HepG2 (cell line): Measurements from ENCODE around the gene SNAI3. TPM values are rescaled to one million over a fixed set of nuclear protein-coding genes. Genes with fewer than 3 reads are reported as not detected.

Experiments
- ARNT2 ChIP-seq: sonication (generic); formaldehyde crosslinking; IDR thresholded peaks from 2 replicates; pipeline ENCODE4 v1.8.0; 2022; ENCODE audit warnings: mild to moderate bottlenecking, low read depth, missing genetic modification reagents, moderate library complexity
- ATF5 ChIP-seq: sonication (generic); formaldehyde crosslinking; IDR thresholded peaks from 2 replicates; pipeline ENCODE4 v1.4.0; 2020; ENCODE audit warnings: mild to moderate bottlenecking, low read depth, missing genetic modification reagents
- CREB1 ChIP-seq, 2 experiments: fragments of 450-650 bp in 1 of 2; IDR thresholded peaks; 2 replicates each; pipeline ENCODE4 v1.6.1; 2016 to 2017; ENCODE audit warnings: control low read depth in 1 of 2, mild to moderate bottlenecking in 1 of 2, missing compliant biosample characterization in 1 of 2, missing genetic modification characterization in 1 of 2
- EED ChIP-seq: sonication (generic); formaldehyde crosslinking; IDR thresholded peaks from 2 replicates; pipeline ENCODE4 v1.5.0; 2020; ENCODE audit warnings: mild to moderate bottlenecking, missing genetic modification reagents
- GABPA ChIP-seq, 2 experiments: IDR thresholded peaks; 2 replicates each; pipeline ENCODE4 v1.6.1; 2011 to 2016; ENCODE audit warnings: low read depth in 2 of 2, low read length in 1 of 2, missing biosample characterization in 1 of 2, missing genetic modification characterization in 1 of 2
- HES4 ChIP-seq: sonication (generic); formaldehyde crosslinking; IDR thresholded peaks from 2 replicates; pipeline ENCODE4 v1.9.0; 2021; ENCODE audit warnings: mild to moderate bottlenecking, missing genetic modification reagents, borderline replicate concordance
- MED1 ChIP-seq: sonication (generic); formaldehyde crosslinking; IDR thresholded peaks from 2 replicates; pipeline ENCODE4 v1.4.0; 2020; ENCODE audit warnings: missing genetic modification reagents
- PCBP2 ChIP-seq: fragments of 200-400 bp; formaldehyde crosslinking; optimal IDR thresholded peaks from 2 replicates; pipeline ENCODE3; 2018; ENCODE audit warnings: low read length, low read depth; ENCODE audit not compliant: poor library complexity, severe bottlenecking
- SETDB1 ChIP-seq: sonication (generic); formaldehyde crosslinking; IDR thresholded peaks from 2 replicates; pipeline ENCODE4 v1.5.1; 2020; ENCODE audit warnings: missing genetic modification reagents, mild to moderate bottlenecking, borderline replicate concordance
- SMAD1 ChIP-seq: sonication (generic); formaldehyde crosslinking; IDR thresholded peaks from 2 replicates; pipeline ENCODE4 v1.4.0; 2020; ENCODE audit warnings: missing genetic modification reagents, low read depth, mild to moderate bottlenecking, borderline replicate concordance
- TBX2 ChIP-seq: sonication (generic); formaldehyde crosslinking; IDR thresholded peaks from 2 replicates; pipeline ENCODE4 v1.5.0; 2020; ENCODE audit warnings: missing genetic modification reagents, mild to moderate bottlenecking, borderline replicate concordance
- ZBTB14 ChIP-seq: sonication (generic); formaldehyde crosslinking; IDR thresholded peaks from 2 replicates; pipeline ENCODE4 v1.4.0; 2020; ENCODE audit warnings: missing genetic modification reagents
- ZC3H13 ChIP-seq: sonication (generic); formaldehyde crosslinking; IDR thresholded peaks from 2 replicates; pipeline ENCODE4 v1.8.1; 2023; ENCODE audit warnings: mild to moderate bottlenecking, missing genetic modification reagents, moderate library complexity
- ZNF234 ChIP-seq: sonication (generic); formaldehyde crosslinking; conservative IDR thresholded peaks from 2 replicates; pipeline ENCODE4 v1.5.1; 2020; ENCODE audit warnings: mild to moderate bottlenecking, missing genetic modification reagents
- ZNF264 ChIP-seq: sonication (generic); formaldehyde crosslinking; IDR thresholded peaks from 2 replicates; pipeline ENCODE4 v1.4.0; 2020; ENCODE audit warnings: missing genetic modification reagents
- ZNF292 ChIP-seq: sonication (generic); formaldehyde crosslinking; IDR thresholded peaks from 2 replicates; pipeline ENCODE4 v1.8.1; 2022; ENCODE audit warnings: mild to moderate bottlenecking, low read depth, missing genetic modification reagents, borderline replicate concordance
- ZNF350 ChIP-seq: sonication (generic); formaldehyde crosslinking; IDR thresholded peaks from 2 replicates; pipeline ENCODE4 v1.4.0; 2020; ENCODE audit warnings: mild to moderate bottlenecking, low read depth, missing genetic modification reagents, borderline replicate concordance
- ZNF496 ChIP-seq: sonication (generic); formaldehyde crosslinking; IDR thresholded peaks from 2 replicates; pipeline ENCODE4 v1.8.1; 2023; ENCODE audit warnings: mild to moderate bottlenecking, moderate library complexity, missing genetic modification reagents; ENCODE audit not compliant: insufficient replicate concordance
- ZNF547 ChIP-seq: sonication (generic); formaldehyde crosslinking; IDR thresholded peaks from 2 replicates; pipeline ENCODE4 v1.5.1; 2020; ENCODE audit warnings: mild to moderate bottlenecking, missing genetic modification reagents
- ZNF558 ChIP-seq: sonication (generic); formaldehyde crosslinking; IDR thresholded peaks from 2 replicates; pipeline ENCODE4 v1.9.0; 2022; ENCODE audit warnings: mild to moderate bottlenecking, missing genetic modification reagents, borderline replicate concordance
- ZNF678 ChIP-seq: sonication (generic); formaldehyde crosslinking; IDR thresholded peaks from 2 replicates; pipeline ENCODE4 v1.4.0; 2020; ENCODE audit warnings: mild to moderate bottlenecking, missing genetic modification reagents
- ZSCAN21 ChIP-seq: sonication (generic); formaldehyde crosslinking; IDR thresholded peaks from 2 replicates; pipeline ENCODE4 v1.8.0; 2022; ENCODE audit warnings: mild to moderate bottlenecking, missing genetic modification reagents, moderate library complexity, borderline replicate concordance
- polyA plus RNA-seq, 8 experiments: library from polyadenylated mRNA; depleted of rRNA in 3 of 8; stranded (reverse) in 7 of 8; unstranded in 1 of 8; fragments of >200 nt; fragmentation: Illumina TruSeq in 4 of 8; extraction: Trizol in 4 of 8; gene quantifications; 2 replicates each; pipeline versions ENCODE4 v1.2.1 to v1.2.3, GENCODE V29; 2011 to 2016; ENCODE audit warnings: low read depth in 4 of 8, missing spikeins in 1 of 8, mixed read lengths in 1 of 8; ENCODE audit not compliant: insufficient read depth in 1 of 8
- total RNA-seq, 5 experiments: library from RNA; depleted of rRNA; stranded (reverse); fragments of >200 nt; fragmentation: Illumina TruSeq; extraction: Trizol; gene quantifications; 2 replicates each; pipeline ENCODE4 v1.2.3, GENCODE V29; 2016; ENCODE audit warnings: low read depth in 1 of 5
- TF ChIP-seq, protein P1 (sequence below): IDR thresholded peaks from 2 replicates; pipeline ENCODE4 v1.6.1; 2016; ENCODE audit warnings: missing compliant biosample characterization, missing genetic modification reagents, borderline replicate concordance
- TF ChIP-seq, protein P2 (sequence below): sonication (generic); formaldehyde crosslinking; IDR thresholded peaks from 2 replicates; pipeline ENCODE4 v1.4.0; 2020; ENCODE audit warnings: mild to moderate bottlenecking, missing genetic modification reagents

SNAI3 gene
- total and polyA plus RNA-seq, 2 of the 13 experiments (the other 11 are each of a cell fraction or from before 2014, with no cell fraction given): 0.09 to 0.18 TPM

- TF ChIP-seq CREB1 (IDR thresholded peaks at IDR 0.05): no peak
- TF ChIP-seq CREB1 (CRISPR knock-in tag; IDR thresholded peaks at IDR 0.05): no peak
- TF ChIP-seq GABPA (IDR thresholded peaks at IDR 0.05; ENCODE audit: low read depth, low read length): no peak
- TF ChIP-seq GABPA (CRISPR knock-in tag; IDR thresholded peaks at IDR 0.05; ENCODE audit: low read depth): no peak
- no peak for TF ChIP-seq TBX2
- no peak for TF ChIP-seq ZSCAN21 (CRISPR knock-in tag)
- no peak for TF ChIP-seq SMAD1
- no peak for TF ChIP-seq SETDB1 (CRISPR knock-in tag)
- no peak; the same call in 1 of the 2 replicates for TF ChIP-seq EED
- no peak for TF ChIP-seq PCBP2
- 0 out of 2 replicates have a peak, but pooled peaks have one; percentile 49 for TF ChIP-seq ZNF234 (CRISPR knock-in tag)
- TF ChIP-seq, protein P1, sequence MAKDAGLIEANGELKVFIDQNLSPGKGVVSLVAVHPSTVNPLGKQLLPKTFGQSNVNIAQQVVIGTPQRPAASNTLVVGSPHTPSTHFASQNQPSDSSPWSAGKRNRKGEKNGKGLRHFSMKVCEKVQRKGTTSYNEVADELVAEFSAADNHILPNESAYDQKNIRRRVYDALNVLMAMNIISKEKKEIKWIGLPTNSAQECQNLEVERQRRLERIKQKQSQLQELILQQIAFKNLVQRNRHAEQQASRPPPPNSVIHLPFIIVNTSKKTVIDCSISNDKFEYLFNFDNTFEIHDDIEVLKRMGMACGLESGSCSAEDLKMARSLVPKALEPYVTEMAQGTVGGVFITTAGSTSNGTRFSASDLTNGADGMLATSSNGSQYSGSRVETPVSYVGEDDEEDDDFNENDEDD (CRISPR knock-in tag): peak; percentile 33; the same call in 1 of the 2 replicates
- TF ChIP-seq, protein P2, sequence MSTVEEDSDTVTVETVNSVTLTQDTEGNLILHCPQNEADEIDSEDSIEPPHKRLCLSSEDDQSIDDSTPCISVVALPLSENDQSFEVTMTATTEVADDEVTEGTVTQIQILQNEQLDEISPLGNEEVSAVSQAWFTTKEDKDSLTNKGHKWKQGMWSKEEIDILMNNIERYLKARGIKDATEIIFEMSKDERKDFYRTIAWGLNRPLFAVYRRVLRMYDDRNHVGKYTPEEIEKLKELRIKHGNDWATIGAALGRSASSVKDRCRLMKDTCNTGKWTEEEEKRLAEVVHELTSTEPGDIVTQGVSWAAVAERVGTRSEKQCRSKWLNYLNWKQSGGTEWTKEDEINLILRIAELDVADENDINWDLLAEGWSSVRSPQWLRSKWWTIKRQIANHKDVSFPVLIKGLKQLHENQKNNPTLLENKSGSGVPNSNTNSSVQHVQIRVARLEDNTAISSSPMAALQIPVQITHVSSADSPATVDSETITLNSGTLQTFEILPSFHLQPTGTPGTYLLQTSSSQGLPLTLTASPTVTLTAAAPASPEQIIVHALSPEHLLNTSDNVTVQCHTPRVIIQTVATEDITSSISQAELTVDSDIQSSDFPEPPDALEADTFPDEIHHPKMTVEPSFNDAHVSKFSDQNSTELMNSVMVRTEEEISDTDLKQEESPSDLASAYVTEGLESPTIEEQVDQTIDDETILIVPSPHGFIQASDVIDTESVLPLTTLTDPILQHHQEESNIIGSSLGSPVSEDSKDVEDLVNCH (CRISPR knock-in tag): no peak
- TF ChIP-seq ARNT2: peak; percentile 76
- TF ChIP-seq ZNF264 (CRISPR knock-in tag): peak; percentile 75; the same call in 1 of the 2 replicates
- peak; percentile 8; the same call in 1 of the 2 replicates for TF ChIP-seq ZNF678 (CRISPR knock-in tag)
- TF ChIP-seq HES4 (CRISPR knock-in tag): peak; percentile 86
- TF ChIP-seq ZNF292 (CRISPR knock-in tag): no peak; the same call in 1 of the 2 replicates
- TF ChIP-seq ATF5 (CRISPR knock-in tag): no peak
- peak; percentile 53; the same call in 1 of the 2 replicates for TF ChIP-seq ZBTB14 (CRISPR knock-in tag)
- TF ChIP-seq ZNF350 (CRISPR knock-in tag): no peak; the same call in 1 of the 2 replicates
- TF ChIP-seq MED1: peak; percentile 39; the same call in 1 of the 2 replicates
- TF ChIP-seq ZC3H13 (CRISPR knock-in tag): peak; percentile 42
- no peak for TF ChIP-seq ZNF496 (CRISPR knock-in tag)
- TF ChIP-seq ZNF558 (CRISPR knock-in tag): no peak
- peak; percentile 12; the same call in 1 of the 2 replicates for TF ChIP-seq ZNF547 (CRISPR knock-in tag)
Observed at GRCh38 chr16:88650749-88651275, 35.5 kb downstream of the SNAI3 start, which contains the start of gene CYBA (continued).
